Osteoblast (primary cell): ENCODE results near the gene CNPPD1. TPM values are rescaled to one million over a fixed set of nuclear protein-coding genes. Genes with fewer than 3 reads are reported as not detected.

ENCODE experiments used
- DNase-seq: peaks from one replicate; pipeline ENCODE4 v3.0.0; 2011; ENCODE audit warnings: low spot score, mixed read lengths; ENCODE audit not compliant: insufficient read length; ENCODE audit errors: missing footprints
- H2AFZ ChIP-seq: 2 replicates; pipeline ENCODE4 v1.6.0; 2011; ENCODE audit warnings: mild to moderate bottlenecking, low read length
- H3K27ac ChIP-seq: 2 replicates; pipeline ENCODE4 v1.5.1; 2011; ENCODE audit warnings: mild to moderate bottlenecking, low read depth, low read length, moderate library complexity
- H3K27me3 ChIP-seq: 2 replicates; pipeline ENCODE4 v1.6.0; 2012; ENCODE audit warnings: mild to moderate bottlenecking, control low read depth, inconsistent platforms, low read length, moderate library complexity; ENCODE audit not compliant: insufficient read depth
- H3K36me3 ChIP-seq: 2 replicates; pipeline ENCODE4 v1.5.1; 2011; ENCODE audit warnings: mild to moderate bottlenecking, low read length, control low read depth, moderate library complexity; ENCODE audit not compliant: insufficient read depth
- H3K4me1 ChIP-seq: 2 replicates; pipeline ENCODE4 v1.5.1; 2011; ENCODE audit warnings: mild to moderate bottlenecking, low read length, control low read depth, moderate library complexity; ENCODE audit not compliant: insufficient read depth
- H3K4me2 ChIP-seq: 2 replicates; pipeline ENCODE4 v1.6.0; 2011; ENCODE audit warnings: mild to moderate bottlenecking, low read length; ENCODE audit not compliant: insufficient read depth
- H3K4me3 ChIP-seq: fragments of 200-600 bp; sonication (generic); 3 replicates; pipeline ENCODE4 v1.5.1; 2012; ENCODE audit warnings: mild to moderate bottlenecking, low read length, inconsistent platforms; ENCODE audit not compliant: insufficient read depth
- H3K79me2 ChIP-seq: 2 replicates; pipeline ENCODE4 v1.6.0; 2012; ENCODE audit warnings: mild to moderate bottlenecking, low read length, control low read depth, inconsistent platforms; ENCODE audit not compliant: insufficient read depth
- H3K9me3 ChIP-seq: 2 replicates; pipeline ENCODE4 v1.5.1; 2011; ENCODE audit warnings: low read depth, low read length, control low read depth
- H4K20me1 ChIP-seq: 2 replicates; pipeline ENCODE4 v1.6.0; 2012; ENCODE audit warnings: mild to moderate bottlenecking, low read length, control low read depth; ENCODE audit not compliant: insufficient read depth
- CTCF ChIP-seq: IDR thresholded peaks from 2 replicates; pipeline ENCODE4 v1.5.1; 2011; ENCODE audit warnings: mild to moderate bottlenecking, low read depth, low read length, moderate library complexity; ENCODE audit errors: extremely low read depth
- total RNA-seq: library from RNA; depleted of rRNA; stranded (reverse); fragments of >200 nt; gene quantifications from 2 replicates; pipeline ENCODE4 v1.2.3, GENCODE V29; 2012

The CNPPD1 gene
- total RNA-seq, 1 donor: 26.1 TPM

GRCh38 chr2:219175928-219176817 is 552 bp downstream of the CNPPD1 start:
- peak overlapping the region; percentile 78 for H3K4me3 ChIP-seq
- no peaks in the 10 kb centered on the region for H3K27me3 ChIP-seq
- H3K4me2 ChIP-seq: peak overlapping the region; percentile 94
- TF ChIP-seq CTCF: no peak
- peaks cover 13% of the 10 kb centered on the region for H4K20me1 ChIP-seq
- H3K27ac ChIP-seq: peak overlapping the region; percentile 83
- DNase-seq: peak; percentile 82
- H3K9me3 ChIP-seq: no peaks in the 10 kb centered on the region
- peak overlapping the region; percentile 89 for H2AFZ ChIP-seq
- peaks cover 51% of the 10 kb centered on the region for H3K79me2 ChIP-seq
- peaks cover 31% of the 10 kb centered on the region for H3K36me3 ChIP-seq
- peaks cover 32% of the 10 kb centered on the region for H3K4me1 ChIP-seq

GRCh38 chr2:219175486-219175885 is 1.2 kb downstream of the CNPPD1 start:
- Histone ChIP-seq H3K4me3 (peak overlapping the region; percentile 78), H3K27ac (peak overlapping the region; percentile 83), H2AFZ (no peak overlapping the region), H3K4me1 (peaks cover 36% of the 10 kb centered on the region), H3K9me3 (no peaks in the 10 kb centered on the region), H3K79me2 (peaks cover 48% of the 10 kb centered on the region), H3K36me3 (peaks cover 25% of the 10 kb centered on the region), H3K27me3 (no peaks in the 10 kb centered on the region), H4K20me1 (peaks cover 13% of the 10 kb centered on the region), H3K4me2 (peak overlapping the region; percentile 94)
- DNase-seq: no peak
- no peak for TF ChIP-seq CTCF

GRCh38 chr2:219174801-219175200 is 1.9 kb downstream of the CNPPD1 start:
- DNase-seq: no peak
- no peak overlapping the region for H3K4me3 ChIP-seq
- peaks cover 36% of the 10 kb centered on the region for H3K4me1 ChIP-seq

More at GRCh38 chr2:219174801-219175200, 1.9 kb downstream of the CNPPD1 start:
- peak overlapping the region; percentile 9 for H3K27ac ChIP-seq
- H4K20me1 ChIP-seq: peaks cover 13% of the 10 kb centered on the region
- H3K4me2 ChIP-seq: no peak overlapping the region
- no peaks in the 10 kb centered on the region for H3K27me3 ChIP-seq
- no peak for TF ChIP-seq CTCF
- H3K9me3 ChIP-seq: no peaks in the 10 kb centered on the region
- H3K79me2 ChIP-seq: peaks cover 41% of the 10 kb centered on the region
- no peak overlapping the region for H2AFZ ChIP-seq
- H3K36me3 ChIP-seq: peaks cover 18% of the 10 kb centered on the region
